HG02938 (cell line): ENCODE data around the gene IFI27L2.

ENCODE experiments used
- ATAC-seq: cut with Tn5 transposase; IDR thresholded peaks from one replicate; pipeline ENCODE4 v1.9.1; 2021; ENCODE audit warnings: mild to moderate bottlenecking, moderate library complexity; ENCODE audit not compliant: unreplicated experiment

IFI27L2 gene

GRCh38 chr14:94103554-94104150, 25.8 kb downstream of the IFI27L2 start:
- no peak for ATAC-seq

GRCh38 chr14:94102768-94103482, 26.5 kb downstream of the IFI27L2 start:
- ATAC-seq: no peak

GRCh38 chr14:94101748-94102147, 27.7 kb downstream of the IFI27L2 start:
- no peak for ATAC-seq

GRCh38 chr14:94100847-94101246, 28.6 kb downstream of the IFI27L2 start:
- ATAC-seq: no peak

- ATAC-seq: no peak
These were observed 30.4 kb downstream of the IFI27L2 start for GRCh38 chr14:94099006-94099405.

GRCh38 chr14:94098326-94098992, 30.9 kb downstream of the IFI27L2 start:
- ATAC-seq: no peak

- ATAC-seq: no peak
These were observed 32.3 kb downstream of the IFI27L2 start for GRCh38 chr14:94097091-94097490.

- ATAC-seq: no peak
These were observed 36.0 kb downstream of the IFI27L2 start for GRCh38 chr14:94093418-94093817.

- ATAC-seq: no peak
These were observed 39.9 kb downstream of the IFI27L2 start for GRCh38 chr14:94089479-94089878.

GRCh38 chr14:94088516-94088915, 40.9 kb downstream of the IFI27L2 start:
- no peak for ATAC-seq

GRCh38 chr14:94087891-94088290, 41.5 kb downstream of the IFI27L2 start:
- ATAC-seq: no peak

GRCh38 chr14:94081386-94081820, 48.0 kb downstream of the IFI27L2 start:
- peak; percentile 40 for ATAC-seq

GRCh38 chr14:94080621-94081385, 48.6 kb downstream of the IFI27L2 start, which contains the start of the genes DDX24 and IFI27L1:
Gene DDX24 (minus strand): TSS chr14:94081202. CDS start chr14:94079742, 1,460 bp downstream.
Gene IFI27L1 (plus strand): TSS chr14:94081310. CDS start chr14:94096938, 15,628 bp downstream.
- peak; percentile 96 for ATAC-seq

- no peak for ATAC-seq
These were observed 49.3 kb downstream of the IFI27L2 start for GRCh38 chr14:94079891-94080620.

GRCh38 chr14:94077823-94078222, 51.6 kb downstream of the IFI27L2 start:
- no peak for ATAC-seq
